Measurements from ENCODE around the gene RNF41. TPM values are rescaled to one million over a fixed set of nuclear protein-coding genes. Genes with fewer than 3 reads are reported as not detected.
"Not testable (repeated sequence)": the region's sequence is repeated elsewhere in the genome, so short reads cannot be mapped to it uniquely, and the experiment has no call there.

RNF41 gene
- total RNA-seq: 57.2 TPM

DNA sequence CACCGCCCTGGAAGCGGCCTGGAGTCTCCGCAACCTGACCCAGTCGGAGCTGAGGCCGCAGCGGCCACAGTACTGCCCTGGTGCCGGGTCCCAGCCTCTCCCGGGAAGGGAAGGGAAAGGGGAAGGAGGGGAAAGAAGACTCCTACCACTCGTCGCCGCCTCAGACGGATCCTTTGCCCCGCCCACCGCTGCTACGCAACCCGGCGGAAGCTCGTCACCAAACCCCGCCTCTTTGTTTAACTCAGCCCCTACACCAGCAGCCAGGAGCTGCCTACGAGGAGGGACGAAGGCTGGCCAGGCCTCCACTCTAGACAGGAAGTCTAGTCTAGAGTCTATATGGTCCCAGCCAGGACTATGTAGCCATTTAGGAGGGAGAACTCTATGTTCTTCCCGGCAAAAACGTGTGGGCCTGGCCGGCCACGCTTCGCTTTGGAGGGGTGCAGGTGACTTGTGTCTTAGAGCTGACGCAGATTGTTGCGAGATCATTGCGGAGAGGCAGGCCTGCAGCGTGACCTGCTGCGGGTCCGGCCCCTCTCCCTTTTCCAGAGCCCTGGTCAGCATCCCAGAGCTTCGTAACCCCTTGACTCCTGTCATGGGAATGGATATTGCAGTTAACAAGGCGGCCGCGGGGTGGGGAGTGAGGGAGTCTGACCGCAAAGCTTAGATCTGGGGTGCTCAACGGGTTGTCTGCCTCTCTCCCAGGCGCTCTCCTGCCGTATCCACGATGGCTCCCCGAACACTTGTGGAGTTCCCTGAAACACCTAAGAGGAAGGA, at the start of gene RNF41:
Gene RNF41, minus strand, starts transcription at position 166 of the 774 bp plus-strand sequence. CDS start 7,875 bp downstream, outside the sequence.
- DNase-seq (ENCODE audit: low spot score): peak; percentile 98

DNA sequence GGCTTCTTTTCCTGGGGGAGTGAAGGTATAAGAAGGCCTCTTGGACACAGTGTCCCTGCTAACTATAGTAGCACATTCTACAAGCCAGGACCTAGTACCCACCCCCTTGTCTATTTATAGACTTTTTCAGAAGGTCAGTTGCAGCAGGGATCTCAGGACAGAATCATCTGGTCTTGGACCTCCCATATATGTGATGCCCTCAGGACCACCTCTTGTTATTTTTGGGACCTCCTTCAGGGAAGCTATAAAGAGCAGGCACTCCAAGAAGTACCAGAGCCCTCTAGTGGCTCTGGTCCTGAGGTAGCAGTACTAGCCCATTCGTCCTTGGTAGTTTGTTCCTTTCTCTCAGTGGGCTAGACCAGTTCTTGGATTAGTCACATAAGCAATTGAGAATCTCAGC, 49.3 kb upstream of the RNF41 start:
- DNase-seq (ENCODE audit: low spot score): no peak

DNA sequence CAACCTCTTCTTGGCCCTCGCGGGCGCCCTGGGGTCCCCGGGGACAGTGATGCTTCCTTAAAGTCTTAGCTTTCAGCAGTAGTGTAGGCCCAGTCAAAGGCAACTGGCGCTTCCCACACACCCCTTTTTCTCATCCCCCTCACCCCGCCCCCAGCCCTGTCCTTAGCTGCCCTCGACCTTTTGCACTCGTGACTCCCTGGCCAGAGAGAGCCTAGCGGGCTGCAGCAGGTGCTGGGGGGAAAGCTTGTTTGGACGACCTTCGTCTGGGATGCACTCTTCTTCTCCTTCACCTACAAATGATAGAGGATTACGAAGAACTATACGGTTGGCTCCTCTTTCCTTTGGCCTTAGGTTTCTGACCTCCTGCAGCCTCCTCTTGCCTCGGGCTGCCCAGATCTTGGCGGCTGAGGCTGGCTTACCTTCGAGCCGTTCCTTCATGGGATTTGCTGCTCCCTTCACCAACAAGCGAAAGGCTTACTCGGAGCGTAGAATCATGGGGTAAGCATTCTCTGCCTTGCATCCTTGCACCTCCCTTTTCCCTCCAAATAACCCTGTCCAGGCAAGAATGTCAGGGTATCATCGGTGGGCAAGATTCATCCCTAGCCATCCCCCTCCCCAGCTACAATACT, 45.8 kb upstream of the RNF41 start:
- DNase-seq (ENCODE audit: low spot score): no peak

DNA sequence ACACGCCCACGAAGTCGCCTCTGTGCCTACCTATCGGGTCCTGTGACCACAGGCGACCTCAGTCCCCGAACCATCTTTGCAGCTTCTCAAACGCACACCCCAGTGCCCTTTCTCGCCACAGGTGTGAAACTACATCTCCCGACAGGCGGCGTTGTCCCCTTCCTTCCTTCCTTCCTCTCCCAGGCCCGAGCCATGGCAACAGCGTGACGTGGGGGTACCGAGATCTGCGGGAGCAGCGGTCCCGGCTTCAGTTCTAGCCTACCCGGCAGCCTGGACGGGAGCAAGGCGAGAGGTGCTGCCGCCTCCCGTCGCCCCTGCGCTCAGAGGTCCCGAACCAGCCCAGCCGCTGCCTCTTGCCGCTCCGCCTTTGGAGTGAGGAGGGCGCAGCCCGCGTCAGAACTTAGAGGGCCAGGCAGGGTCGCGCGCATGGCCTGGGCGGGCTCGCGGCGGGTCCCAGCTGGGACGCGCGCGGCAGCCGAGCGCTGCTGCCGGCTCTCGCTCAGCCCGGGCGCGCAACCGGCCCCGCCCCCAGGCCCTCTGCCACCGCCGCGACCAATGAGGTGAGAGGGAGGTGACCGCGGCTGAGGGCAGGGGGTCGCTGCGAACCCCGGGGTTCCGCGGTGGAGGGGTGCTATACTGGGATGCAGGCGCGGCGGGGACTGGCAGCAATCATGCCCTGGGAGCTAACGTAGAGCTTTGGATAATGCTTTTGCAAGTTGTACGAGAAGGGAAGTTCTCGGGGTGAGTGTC, 45.1 kb upstream of the RNF41 start, which contains the start of gene COQ10A:
Gene COQ10A, plus strand, starts transcription at position 250 of the 750 bp plus-strand sequence. Its CDS starts 177 bp downstream, at position 427.
- DNase-seq (ENCODE audit: low spot score): peak; percentile 91

DNA sequence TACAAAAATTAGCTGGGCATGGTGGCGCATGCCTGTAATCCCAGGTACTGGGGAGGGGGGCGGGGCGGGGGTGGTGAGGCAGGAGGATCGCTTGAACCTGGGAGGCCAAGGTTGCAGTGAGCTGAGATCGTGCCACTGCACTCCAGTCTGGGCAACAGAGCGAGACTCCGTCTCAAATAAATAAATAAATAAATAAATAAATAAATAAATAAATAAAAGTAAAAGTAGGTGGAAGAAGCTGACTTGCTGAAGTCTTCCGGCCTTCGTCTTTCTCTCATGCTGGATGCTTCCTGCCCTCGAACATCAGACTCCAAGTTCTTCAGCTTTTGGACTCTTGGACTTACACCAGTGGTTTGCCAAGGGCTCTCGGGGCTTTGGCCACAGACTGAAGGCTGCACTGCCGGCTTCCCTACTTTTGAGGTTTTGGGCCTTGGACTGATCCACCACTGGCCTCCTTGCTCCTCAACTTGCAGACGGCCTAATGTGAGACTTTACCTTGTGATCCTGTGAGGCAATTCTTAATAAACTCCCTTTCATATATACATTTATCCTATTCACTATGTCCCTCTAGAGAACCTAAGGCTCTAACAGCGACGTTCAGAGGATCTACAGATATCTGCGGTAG, 44.5 kb upstream of the RNF41 start:
- DNase-seq (ENCODE audit: low spot score): not testable (repeated sequence)

DNA sequence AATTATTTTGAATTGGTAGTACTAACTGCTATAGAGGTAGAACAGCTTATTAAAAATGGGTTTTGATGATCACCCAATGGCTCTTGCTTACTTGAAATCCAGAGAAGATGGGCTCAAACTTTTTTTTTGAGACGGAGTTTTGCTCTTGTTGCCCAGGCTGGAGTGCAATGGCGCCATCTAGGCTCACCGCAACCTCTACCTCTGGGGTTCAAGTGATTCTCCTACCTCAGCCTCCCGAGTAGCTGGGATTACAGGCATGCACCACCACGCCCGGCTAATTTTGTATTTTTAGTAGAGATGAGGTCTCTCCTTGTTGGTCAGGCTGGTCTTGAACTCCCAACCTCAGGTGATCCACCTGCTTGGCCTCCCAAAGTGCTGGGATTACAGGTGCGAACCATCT, 41.2 kb upstream of the RNF41 start:
- not testable (repeated sequence) for DNase-seq (ENCODE audit: low spot score)

DNA sequence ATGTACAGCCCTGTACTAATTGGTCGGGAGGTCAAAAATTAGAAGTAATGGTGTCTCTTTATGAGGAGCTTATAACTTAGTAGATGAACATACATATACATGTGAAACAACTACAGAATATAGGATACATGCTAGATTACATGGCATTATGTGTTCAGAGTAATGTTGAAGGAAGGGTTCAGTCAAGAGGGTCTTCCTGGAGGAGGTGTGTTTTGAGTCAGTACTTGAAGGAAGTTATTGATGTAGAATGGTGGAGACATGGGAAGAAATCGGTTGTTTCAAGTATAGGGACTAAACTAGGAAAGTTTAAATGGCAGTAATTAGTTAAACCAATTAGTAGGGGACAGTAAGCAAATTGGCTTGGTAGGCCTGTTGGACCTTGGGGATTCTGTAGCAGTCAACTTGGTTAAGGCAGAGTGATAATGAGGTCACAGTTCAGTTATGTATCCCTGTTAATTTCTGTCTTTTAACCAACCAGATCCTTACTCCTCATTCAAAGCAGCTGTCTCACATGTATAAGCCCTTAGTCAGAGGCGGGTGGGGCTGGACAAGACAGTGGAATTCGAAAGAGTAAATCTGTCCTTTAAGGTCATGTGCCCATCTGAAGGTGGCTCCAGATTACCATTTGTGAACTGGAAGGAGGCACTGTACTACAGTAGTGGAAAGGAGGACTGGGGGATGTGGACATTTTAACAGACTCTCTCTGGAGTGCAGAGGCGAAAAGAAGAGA, 39.9 kb upstream of the RNF41 start:
- DNase-seq (ENCODE audit: low spot score): no peak

DNA sequence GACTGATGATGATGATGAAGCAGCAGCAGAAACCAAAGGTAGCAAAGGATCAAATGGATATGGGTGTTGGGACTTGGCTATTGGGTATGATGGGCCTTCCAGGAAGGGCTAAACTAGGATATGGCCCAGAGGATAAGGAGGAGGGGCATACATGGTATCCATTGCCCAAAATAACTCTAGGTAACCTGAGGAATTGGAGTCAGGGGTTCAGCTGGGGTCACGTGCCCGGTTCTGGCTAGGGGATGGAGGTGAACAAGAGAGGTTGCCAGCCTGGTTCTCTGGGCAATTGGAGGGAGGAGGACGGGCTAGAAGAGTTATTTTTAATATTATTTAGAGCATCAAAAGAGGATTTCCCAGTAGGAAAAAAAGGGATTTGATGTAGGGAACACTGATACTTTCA, 39.2 kb upstream of the RNF41 start:
- no peak for DNase-seq (ENCODE audit: low spot score)

DNA sequence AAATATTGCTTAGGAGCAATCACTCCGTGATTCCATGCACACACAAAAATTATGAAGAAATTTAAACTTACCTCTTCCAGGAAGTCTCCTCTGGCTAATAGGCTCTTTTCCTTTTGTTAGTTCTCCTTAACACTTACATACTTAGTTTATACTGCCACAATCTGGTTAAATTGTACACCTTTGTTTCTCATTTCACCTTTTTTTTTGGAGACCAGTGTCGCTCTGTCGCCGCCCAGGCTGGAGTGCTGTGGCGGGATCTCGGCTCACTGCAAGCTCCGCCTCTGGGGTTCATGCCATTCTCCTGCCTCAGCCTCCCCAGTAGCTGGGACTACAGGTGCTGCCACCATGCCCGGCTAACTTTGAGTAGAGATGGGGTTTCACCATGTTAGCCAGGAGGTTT, 38.7 kb upstream of the RNF41 start:
- DNase-seq (ENCODE audit: low spot score): no peak

DNA sequence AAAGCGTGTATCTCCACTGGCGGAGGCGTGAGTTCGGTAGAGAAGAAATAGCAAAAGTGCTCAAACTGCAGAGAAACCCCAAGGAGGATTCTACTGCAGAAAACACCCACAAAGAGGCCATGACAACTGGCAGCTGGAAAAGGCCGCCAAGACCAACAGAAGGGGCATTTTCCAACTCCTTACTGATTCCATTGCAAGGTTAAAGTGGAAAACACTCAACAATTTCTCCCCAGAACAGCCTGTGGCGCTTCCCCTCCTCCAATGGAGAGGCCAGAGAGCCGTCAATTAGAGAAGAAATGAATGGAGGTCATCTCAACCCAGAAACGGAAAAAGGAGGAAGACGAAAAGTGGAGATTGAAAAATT, 37.1 kb upstream of the RNF41 start:
- no peak for DNase-seq (ENCODE audit: low spot score)

DNA sequence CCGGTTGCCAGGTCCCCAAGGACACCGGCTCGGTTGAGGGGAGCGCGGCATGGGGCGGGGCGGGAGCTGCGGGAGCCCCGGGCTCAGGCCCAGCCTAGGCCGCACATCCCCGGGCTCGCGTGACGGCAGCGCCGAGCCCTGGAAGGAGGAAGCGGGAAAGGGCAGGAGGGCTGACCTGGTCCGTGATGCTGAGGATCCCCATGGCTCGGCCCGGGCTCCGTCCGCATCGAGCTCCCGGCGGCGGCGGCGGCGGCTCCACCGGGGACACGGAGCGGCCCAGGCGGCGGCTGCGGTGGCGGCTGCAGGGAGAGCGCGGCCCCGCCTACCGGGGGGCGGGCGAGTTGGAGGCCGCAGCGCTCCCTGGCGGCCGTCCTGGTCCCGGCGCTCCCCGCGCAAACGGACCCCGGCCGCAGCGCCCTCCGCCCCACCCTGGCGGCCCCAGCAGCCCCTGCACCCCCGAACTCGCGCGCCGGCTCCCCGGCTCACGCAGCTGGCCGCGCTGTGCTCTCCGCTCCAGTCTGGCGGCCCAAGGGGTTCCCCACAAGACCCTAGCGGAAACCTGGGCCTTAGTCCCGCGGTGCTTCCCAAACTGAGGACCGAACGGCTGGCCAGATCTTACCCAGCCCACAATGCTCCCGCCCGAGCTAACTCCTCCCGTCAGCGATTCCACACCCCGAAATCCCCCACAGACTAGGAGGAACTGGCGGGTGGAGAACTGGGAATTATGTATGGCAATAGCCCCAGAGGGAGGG, 36.5 kb upstream of the RNF41 start, which contains the start of gene ANKRD52:
Gene ANKRD52, minus strand, starts transcription at position 317 of the 752 bp plus-strand sequence. Its CDS starts 115 bp downstream, at position 202.
- peak; percentile 65 for DNase-seq (ENCODE audit: low spot score)

DNA sequence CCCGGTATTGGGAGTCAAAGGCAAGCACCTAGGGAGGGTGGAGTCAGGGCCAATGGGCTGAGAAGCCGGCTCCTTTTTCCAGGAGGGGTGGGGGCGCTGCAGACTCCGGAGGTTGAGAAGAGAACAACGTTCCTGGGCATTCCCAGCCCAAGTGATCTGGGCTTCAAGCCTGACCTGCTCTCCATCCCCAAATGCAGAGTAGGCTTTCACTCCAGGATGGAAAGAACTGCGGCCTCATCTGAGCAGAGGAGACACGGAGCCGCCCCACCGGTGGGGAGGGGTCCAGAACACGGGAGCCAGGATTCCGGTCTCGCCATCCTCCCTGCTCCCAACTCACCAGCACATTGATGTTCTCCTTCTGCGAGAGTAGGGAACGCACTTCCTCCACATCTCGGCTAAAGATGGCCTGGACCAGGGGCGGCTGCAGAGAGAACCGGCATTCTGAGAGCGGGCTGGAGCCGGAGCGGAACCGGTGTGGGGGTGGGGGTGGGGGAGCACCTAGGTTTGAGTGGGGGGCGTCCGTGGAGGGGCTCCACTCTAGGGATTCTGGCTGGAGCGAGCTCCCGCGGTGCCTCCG, 35.9 kb upstream of the RNF41 start:
- no peak for DNase-seq (ENCODE audit: low spot score)

DNA sequence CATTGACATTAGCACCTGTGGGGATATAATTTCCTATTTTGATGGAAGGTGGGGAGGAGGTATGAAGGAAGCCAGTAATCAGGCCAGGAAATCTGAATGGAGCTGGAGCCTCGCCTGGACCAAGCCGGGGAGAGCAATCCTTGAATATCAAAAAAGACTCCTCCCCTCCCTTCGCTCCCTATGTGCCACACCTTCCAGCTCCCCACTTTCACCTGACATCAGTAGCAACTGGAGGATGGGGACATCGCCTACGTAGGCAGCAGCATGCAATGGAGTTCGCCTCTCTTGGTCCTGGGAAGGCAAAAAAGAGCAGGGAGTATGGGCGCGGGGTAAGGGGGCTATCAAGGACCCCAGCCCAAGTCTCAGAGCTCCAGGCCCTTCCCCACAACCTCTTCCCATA, 35.3 kb upstream of the RNF41 start:
- DNase-seq (ENCODE audit: low spot score): no peak

DNA sequence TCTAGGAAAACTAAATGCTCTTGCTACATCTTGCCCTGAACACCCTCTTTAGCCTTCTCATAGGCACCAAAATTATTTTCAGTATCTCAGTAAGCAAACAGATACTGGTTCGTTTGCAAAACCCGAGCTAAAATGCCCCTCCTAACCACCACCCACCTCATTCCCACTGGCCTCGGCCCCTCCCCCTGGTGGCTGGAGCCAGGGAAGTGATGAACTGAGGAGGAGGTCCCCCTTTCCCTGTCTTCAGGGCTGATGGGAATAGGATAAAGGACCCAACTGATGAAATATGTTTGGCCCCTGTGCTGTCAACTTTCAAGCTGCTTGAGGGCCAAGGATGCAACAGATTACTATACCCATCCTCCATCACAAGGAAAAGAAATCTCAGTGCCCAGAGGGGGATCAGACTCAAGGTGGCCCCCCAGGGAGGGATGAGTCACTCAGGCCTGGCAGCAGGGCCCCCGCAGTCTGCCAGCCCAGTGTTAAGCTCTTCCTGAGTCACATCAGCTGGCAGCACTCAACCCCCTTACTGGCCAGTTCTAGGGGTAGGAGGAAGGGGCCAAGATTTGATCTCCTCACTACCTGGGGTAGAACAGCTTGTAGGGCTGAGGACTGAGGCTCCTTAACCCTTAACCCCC, 34.7 kb upstream of the RNF41 start:
- no peak for DNase-seq (ENCODE audit: low spot score)

DNA sequence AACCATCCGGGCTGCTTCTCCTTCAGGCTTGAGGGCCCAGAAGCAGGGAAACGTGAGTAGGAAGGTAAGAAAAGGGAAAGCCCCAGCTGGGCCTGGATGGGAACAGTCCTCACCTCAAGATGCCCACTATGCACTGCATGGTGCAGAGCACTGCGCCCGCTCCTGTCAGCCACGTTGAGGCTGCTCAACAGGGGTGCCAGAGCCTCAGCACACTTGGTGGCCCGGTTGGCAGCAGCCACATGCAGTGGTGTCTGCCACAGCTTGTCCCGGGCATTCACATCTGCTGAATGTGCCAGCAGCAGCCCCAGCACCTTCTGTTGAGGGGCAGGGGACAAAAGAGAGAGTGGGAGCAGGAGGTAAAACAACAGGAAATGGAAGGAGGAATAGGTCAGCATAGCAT, 33.9 kb upstream of the RNF41 start:
- no peak for DNase-seq (ENCODE audit: low spot score)

DNA sequence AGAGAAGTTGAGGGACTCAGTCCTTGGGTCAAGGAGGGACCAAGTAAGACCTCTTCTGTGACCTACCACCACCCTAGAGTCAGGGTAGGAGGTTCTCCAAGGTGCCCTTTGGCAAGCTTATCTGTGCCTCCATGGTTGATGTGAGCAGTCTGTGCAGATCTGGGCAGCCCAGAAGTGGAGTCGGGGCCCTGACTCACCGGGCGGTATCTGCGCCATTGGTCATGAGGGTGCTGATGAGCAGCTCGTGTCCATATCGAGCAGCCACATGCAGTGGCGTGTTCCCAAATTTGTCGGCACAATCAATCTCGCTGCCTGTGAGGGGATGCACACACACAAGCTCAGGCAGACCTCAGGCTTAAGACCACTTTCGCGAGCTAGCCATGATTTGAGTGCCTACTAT, 31.4 kb upstream of the RNF41 start:
- no peak for DNase-seq (ENCODE audit: low spot score)

DNA sequence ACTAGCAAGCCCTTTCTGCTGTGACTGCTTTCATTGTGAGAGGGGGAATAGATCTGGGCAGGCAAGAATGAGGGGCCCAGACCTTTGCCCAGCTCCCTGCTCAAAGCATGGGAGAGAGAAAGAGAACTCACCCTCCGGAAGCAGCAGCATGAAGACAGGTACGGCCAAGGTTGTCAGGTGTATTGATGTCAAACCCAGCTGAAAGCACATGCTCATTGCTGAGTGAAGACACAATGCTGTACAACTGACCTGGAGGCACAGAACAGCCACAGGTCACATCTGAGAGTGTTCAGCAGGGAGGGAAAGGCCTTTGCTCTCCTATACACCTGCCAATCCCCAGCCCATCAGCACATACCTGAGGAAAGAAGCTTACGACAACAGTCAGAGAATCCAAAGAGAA, 30.9 kb upstream of the RNF41 start:
- DNase-seq (ENCODE audit: low spot score): no peak

DNA sequence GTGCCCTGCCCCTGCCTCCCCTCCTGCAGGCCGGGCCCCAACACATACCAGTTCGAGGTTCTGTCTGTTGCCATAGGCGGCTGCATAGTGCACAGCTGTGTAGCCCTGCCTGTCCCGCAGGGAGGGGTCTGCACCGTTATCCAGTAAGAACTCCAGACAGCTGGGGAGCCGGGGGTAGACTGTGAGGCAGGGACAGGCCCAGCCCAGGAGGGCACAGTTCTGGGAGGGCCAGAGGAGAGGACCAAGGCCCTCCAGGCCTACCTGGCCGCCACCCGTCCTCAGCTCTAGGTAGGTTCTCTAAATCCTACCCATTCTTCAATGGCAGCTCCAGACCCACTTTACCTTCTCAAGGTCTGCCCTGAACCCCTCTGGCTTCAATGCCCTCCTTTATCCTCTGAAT, 27.0 kb upstream of the RNF41 start:
- DNase-seq (ENCODE audit: low spot score): no peak

DNA sequence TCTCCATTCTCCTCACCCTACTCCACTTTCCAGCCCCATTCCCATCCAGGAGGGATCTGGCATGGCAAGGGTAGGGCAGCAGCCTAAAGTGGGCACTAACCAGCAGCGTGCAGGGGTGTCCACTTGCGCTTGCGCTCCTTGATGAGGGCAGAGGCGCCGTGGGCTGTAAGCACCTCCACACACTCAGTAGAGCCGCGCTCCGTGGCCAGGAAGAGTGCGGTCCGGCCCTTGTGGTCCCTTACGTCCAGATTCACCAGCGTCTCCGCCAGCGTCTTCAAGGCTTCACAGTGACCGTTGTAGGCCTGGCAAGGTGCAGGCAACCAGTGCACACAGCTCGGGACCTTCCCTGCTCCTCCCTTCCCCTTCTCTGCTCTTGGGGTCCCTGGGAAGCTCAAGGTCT, 26.2 kb upstream of the RNF41 start:
- no peak for DNase-seq (ENCODE audit: low spot score)

DNA sequence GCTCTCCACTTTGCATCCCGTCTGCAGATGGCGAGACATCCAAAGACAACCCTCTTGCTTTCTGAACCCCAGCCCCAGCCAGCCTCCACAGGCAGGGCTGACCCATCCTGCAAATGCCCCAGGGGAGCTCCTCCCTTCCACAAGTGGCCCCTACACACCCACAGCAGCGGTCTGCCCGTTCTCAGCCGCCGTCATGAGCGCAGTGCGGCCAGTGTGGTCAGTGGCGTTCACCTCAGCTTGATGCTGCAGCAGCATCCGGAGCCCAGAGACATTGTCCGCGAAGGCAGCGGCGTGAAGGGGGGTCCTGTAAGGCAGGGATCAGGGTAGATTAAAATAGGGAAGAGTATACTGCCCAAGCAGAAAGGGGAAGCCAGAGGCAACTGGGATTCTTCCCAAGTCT, 22.8 kb upstream of the RNF41 start:
- no peak for DNase-seq (ENCODE audit: low spot score)

Data from mucosa of gallbladder (tissue), 1 donor.